Karpas-422 (cell line): ENCODE measurements around the gene CNN3. TPM values are rescaled to one million over a fixed set of nuclear protein-coding genes. Genes with fewer than 3 reads are reported as not detected.

Experiments used
- DNase-seq: peaks from one replicate; pipeline ENCODE4 v3.0.0-alpha.2; 2015
- H2AFZ ChIP-seq: fragments of 200-600 bp; sonication (generic); 2 replicates; pipeline ENCODE4 v1.6.1; 2014; ENCODE audit warnings: antibody characterized with exemption, low read length, mixed read lengths
- H3K27ac ChIP-seq: fragments of 200-600 bp; sonication (generic); 2 replicates; pipeline ENCODE4 v1.5.1; 2014; ENCODE audit warnings: mild to moderate bottlenecking, low read length, moderate library complexity
- H3K27me3 ChIP-seq: fragments of 200-600 bp; sonication (generic); 2 replicates; pipeline ENCODE4 v1.6.1; 2014; ENCODE audit warnings: low read length, mixed read lengths
- H3K36me3 ChIP-seq: fragments of 200-600 bp; sonication (generic); 2 replicates; pipeline ENCODE4 v1.6.1; 2014; ENCODE audit warnings: low read length, mixed read lengths; ENCODE audit not compliant: insufficient read depth
- H3K4me1 ChIP-seq: fragments of 200-600 bp; sonication (generic); 2 replicates; pipeline ENCODE4 v1.6.1; 2014; ENCODE audit warnings: mild to moderate bottlenecking, low read length, mixed read lengths
- H3K4me2 ChIP-seq: fragments of 200-600 bp; sonication (generic); 2 replicates; pipeline ENCODE4 v1.6.1; 2014; ENCODE audit warnings: low read length, low read depth, mild to moderate bottlenecking; ENCODE audit not compliant: poor library complexity, severe bottlenecking
- H3K4me3 ChIP-seq: fragments of 200-600 bp; sonication (generic); 2 replicates; pipeline ENCODE4 v1.5.1; 2014; ENCODE audit warnings: mild to moderate bottlenecking, antibody characterized with exemption, low read length, mixed read lengths
- H3K79me2 ChIP-seq: fragments of 200-600 bp; sonication (generic); 2 replicates; pipeline ENCODE4 v1.6.1; 2014; ENCODE audit warnings: mild to moderate bottlenecking, low read length, mixed read lengths
- H3K9ac ChIP-seq: fragments of 200-600 bp; sonication (generic); 2 replicates; pipeline ENCODE4 v1.6.0; 2014; ENCODE audit warnings: low read length
- H3K9me2 ChIP-seq: fragments of 200-600 bp; sonication (generic), shearing (Covaris generic); replicated peaks from 2 replicates; pipeline ENCODE4 v1.6.0; 2014; ENCODE audit warnings: mild to moderate bottlenecking, low read length, moderate library complexity; ENCODE audit not compliant: insufficient read depth
- H3K9me3 ChIP-seq: fragments of 300-700, 200-600 bp; sonication (generic); 2 replicates; pipeline ENCODE4 v1.6.1; 2014; ENCODE audit warnings: low read length, mixed read lengths
- H4K20me1 ChIP-seq: fragments of 200-600 bp; sonication (generic); 2 replicates; pipeline ENCODE4 v1.6.1; 2014; ENCODE audit warnings: mild to moderate bottlenecking, antibody characterized with exemption, low read length, low read depth; ENCODE audit not compliant: insufficient read depth
- total RNA-seq: library from RNA; depleted of rRNA; stranded (reverse); fragments of >200 nt; shearing (Covaris generic); gene quantifications from 2 replicates; pipeline ENCODE4 v1.2.3, GENCODE V29; 2014; ENCODE audit warnings: low replicate concordance

CNN3 gene
- total RNA-seq, 1 experiment from 2014 or later, result 4.8 TPM

- H3K4me1 ChIP-seq, result peaks cover 13% of the 10 kb centered on the region
- H3K36me3 ChIP-seq, result no peaks in the 10 kb centered on the region
- H3K4me3 ChIP-seq, result no peak overlapping the region
- no peak overlapping the region for H3K27ac ChIP-seq
- H3K9ac ChIP-seq, result no peak overlapping the region
- no peak overlapping the region for H2AFZ ChIP-seq
- no peak overlapping the region for H3K4me2 ChIP-seq
- no peak for DNase-seq
- no peaks in the 10 kb centered on the region for H3K9me2 ChIP-seq
- H3K9me3 ChIP-seq, result no peaks in the 10 kb centered on the region
- H3K79me2 ChIP-seq, result no peaks in the 10 kb centered on the region
- H3K27me3 ChIP-seq, result no peaks in the 10 kb centered on the region
- no peaks in the 10 kb centered on the region for H4K20me1 ChIP-seq
These were observed 37.0 kb upstream of the CNN3 start for GRCh38 chr1:94963864-94964263.

GRCh38 chr1:94962409-94963265 lies 35.7 kb upstream of the CNN3 start:
- Histone ChIP-seq H3K9ac (peak overlapping the region; percentile 53), H3K27me3 (no peaks in the 10 kb centered on the region), H3K79me2 (no peaks in the 10 kb centered on the region), H2AFZ (peak overlapping the region; percentile 89), H3K9me3 (no peaks in the 10 kb centered on the region), H3K4me3 (peak overlapping the region; percentile 50), H3K9me2 (no peaks in the 10 kb centered on the region), H3K36me3 (no peaks in the 10 kb centered on the region), H3K4me2 (peak overlapping the region; percentile 63), H4K20me1 (no peaks in the 10 kb centered on the region), H3K4me1 (peaks cover 13% of the 10 kb centered on the region), H3K27ac (no peak overlapping the region)
- DNase-seq, result peak; percentile 76

GRCh38 chr1:94961988-94962387 lies 35.1 kb upstream of the CNN3 start:
- no peak overlapping the region for H3K4me3 ChIP-seq

GRCh38 chr1:94961582-94961981 lies 34.7 kb upstream of the CNN3 start:
- H3K27me3 ChIP-seq, result no peaks in the 10 kb centered on the region
- no peak overlapping the region for H3K9ac ChIP-seq
- DNase-seq, result no peak
- H4K20me1 ChIP-seq, result no peaks in the 10 kb centered on the region
- no peak overlapping the region for H3K4me3 ChIP-seq
- H3K4me1 ChIP-seq, result peaks cover 13% of the 10 kb centered on the region
- no peak overlapping the region for H3K27ac ChIP-seq
- no peak overlapping the region for H3K4me2 ChIP-seq
- H3K36me3 ChIP-seq, result no peaks in the 10 kb centered on the region
- H3K9me2 ChIP-seq, result no peaks in the 10 kb centered on the region
- H3K9me3 ChIP-seq, result no peaks in the 10 kb centered on the region
- no peaks in the 10 kb centered on the region for H3K79me2 ChIP-seq
- no peak overlapping the region for H2AFZ ChIP-seq

More at GRCh38 chr1:94961988-94962387, 35.1 kb upstream of the CNN3 start:
- Histone ChIP-seq H2AFZ (no peak overlapping the region), H3K79me2 (no peaks in the 10 kb centered on the region), H3K27me3 (no peaks in the 10 kb centered on the region), H3K9ac (no peak overlapping the region), H3K27ac (no peak overlapping the region), H3K4me1 (peaks cover 13% of the 10 kb centered on the region), H4K20me1 (no peaks in the 10 kb centered on the region), H3K4me2 (no peak overlapping the region), H3K9me2 (no peaks in the 10 kb centered on the region), H3K36me3 (no peaks in the 10 kb centered on the region), H3K9me3 (no peaks in the 10 kb centered on the region)
- no peak for DNase-seq

GRCh38 chr1:94958081-94958480 lies 31.2 kb upstream of the CNN3 start:
- H3K9ac ChIP-seq, result no peak overlapping the region
- H3K9me3 ChIP-seq, result no peaks in the 10 kb centered on the region
- H3K79me2 ChIP-seq, result no peaks in the 10 kb centered on the region
- no peak overlapping the region for H3K4me3 ChIP-seq
- no peaks in the 10 kb centered on the region for H3K9me2 ChIP-seq
- DNase-seq, result no peak
- H3K4me2 ChIP-seq, result no peak overlapping the region
- H2AFZ ChIP-seq, result no peak overlapping the region
- no peaks in the 10 kb centered on the region for H3K27me3 ChIP-seq
- H3K4me1 ChIP-seq, result peaks cover 10% of the 10 kb centered on the region
- no peaks in the 10 kb centered on the region for H4K20me1 ChIP-seq
- no peaks in the 10 kb centered on the region for H3K36me3 ChIP-seq
- H3K27ac ChIP-seq, result no peak overlapping the region

GRCh38 chr1:94955767-94956632 lies 29.1 kb upstream of the CNN3 start:
- Histone ChIP-seq H3K36me3 (no peaks in the 10 kb centered on the region), H3K9me2 (no peaks in the 10 kb centered on the region), H3K4me2 (no peak overlapping the region)

GRCh38 chr1:94954263-94955220 lies 27.6 kb upstream of the CNN3 start:
- no peaks in the 10 kb centered on the region for H3K9me2 ChIP-seq
- no peak overlapping the region for H3K4me2 ChIP-seq
- H2AFZ ChIP-seq, result no peak overlapping the region
- no peaks in the 10 kb centered on the region for H3K36me3 ChIP-seq
- H4K20me1 ChIP-seq, result no peaks in the 10 kb centered on the region
- no peak overlapping the region for H3K4me3 ChIP-seq
- no peaks in the 10 kb centered on the region for H3K4me1 ChIP-seq
- no peaks in the 10 kb centered on the region for H3K27me3 ChIP-seq
- no peaks in the 10 kb centered on the region for H3K79me2 ChIP-seq
- DNase-seq, result no peak
- no peaks in the 10 kb centered on the region for H3K9me3 ChIP-seq
- H3K9ac ChIP-seq, result no peak overlapping the region
- no peak overlapping the region for H3K27ac ChIP-seq

More at GRCh38 chr1:94955767-94956632, 29.1 kb upstream of the CNN3 start:
- Histone ChIP-seq H3K9me3 (no peaks in the 10 kb centered on the region), H3K4me3 (no peak overlapping the region), H2AFZ (no peak overlapping the region), H3K27me3 (no peaks in the 10 kb centered on the region), H3K79me2 (no peaks in the 10 kb centered on the region), H4K20me1 (no peaks in the 10 kb centered on the region), H3K27ac (no peak overlapping the region), H3K4me1 (no peaks in the 10 kb centered on the region), H3K9ac (no peak overlapping the region)
- DNase-seq, result no peak
